ENCODE measurements around the gene LAMC2.
A peak's percentile ranks its signal among the peaks of the same experiment; 100 is the strongest.

LAMC2 gene

DNA sequence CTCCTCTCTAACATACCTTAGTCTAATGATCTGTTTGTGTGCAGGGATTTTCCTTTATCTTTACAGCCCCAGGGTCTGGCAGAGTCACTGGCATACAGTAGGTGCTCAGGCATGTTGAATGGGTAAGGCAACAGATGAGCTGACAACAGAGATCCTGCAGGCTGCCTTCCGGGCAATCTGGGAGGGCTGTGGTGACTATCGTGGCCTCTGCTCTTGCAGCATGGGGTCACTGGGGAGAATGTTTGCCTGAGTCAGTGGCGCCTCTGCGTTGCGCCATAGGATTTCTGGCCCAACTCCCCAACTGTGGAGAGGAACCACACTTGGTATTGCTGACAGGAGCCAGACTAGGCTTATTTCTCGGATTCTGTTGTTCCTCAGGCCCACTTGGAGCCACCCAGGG, 93.8 kb downstream of the LAMC2 start:
- TF ChIP-seq, protein P1, sequence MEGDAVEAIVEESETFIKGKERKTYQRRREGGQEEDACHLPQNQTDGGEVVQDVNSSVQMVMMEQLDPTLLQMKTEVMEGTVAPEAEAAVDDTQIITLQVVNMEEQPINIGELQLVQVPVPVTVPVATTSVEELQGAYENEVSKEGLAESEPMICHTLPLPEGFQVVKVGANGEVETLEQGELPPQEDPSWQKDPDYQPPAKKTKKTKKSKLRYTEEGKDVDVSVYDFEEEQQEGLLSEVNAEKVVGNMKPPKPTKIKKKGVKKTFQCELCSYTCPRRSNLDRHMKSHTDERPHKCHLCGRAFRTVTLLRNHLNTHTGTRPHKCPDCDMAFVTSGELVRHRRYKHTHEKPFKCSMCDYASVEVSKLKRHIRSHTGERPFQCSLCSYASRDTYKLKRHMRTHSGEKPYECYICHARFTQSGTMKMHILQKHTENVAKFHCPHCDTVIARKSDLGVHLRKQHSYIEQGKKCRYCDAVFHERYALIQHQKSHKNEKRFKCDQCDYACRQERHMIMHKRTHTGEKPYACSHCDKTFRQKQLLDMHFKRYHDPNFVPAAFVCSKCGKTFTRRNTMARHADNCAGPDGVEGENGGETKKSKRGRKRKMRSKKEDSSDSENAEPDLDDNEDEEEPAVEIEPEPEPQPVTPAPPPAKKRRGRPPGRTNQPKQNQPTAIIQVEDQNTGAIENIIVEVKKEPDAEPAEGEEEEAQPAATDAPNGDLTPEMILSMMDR (IDR thresholded peaks at IDR 0.05; ENCODE audit: control extremely low read depth, extremely low read depth, low read depth, missing control alignments), result no peak
- DNase-seq (ENCODE audit: extremely low spot score), result no peak
- ChIA-PET POLR2A (no interaction called here), CTCF (interaction anchor here (0.9 to 6.8 kb wide), 6 partner anchors 9 to 317 kb away, joined by 3 to 64 read pairs (median 4); no protein-coding TSS in a partner anchor)

DNA sequence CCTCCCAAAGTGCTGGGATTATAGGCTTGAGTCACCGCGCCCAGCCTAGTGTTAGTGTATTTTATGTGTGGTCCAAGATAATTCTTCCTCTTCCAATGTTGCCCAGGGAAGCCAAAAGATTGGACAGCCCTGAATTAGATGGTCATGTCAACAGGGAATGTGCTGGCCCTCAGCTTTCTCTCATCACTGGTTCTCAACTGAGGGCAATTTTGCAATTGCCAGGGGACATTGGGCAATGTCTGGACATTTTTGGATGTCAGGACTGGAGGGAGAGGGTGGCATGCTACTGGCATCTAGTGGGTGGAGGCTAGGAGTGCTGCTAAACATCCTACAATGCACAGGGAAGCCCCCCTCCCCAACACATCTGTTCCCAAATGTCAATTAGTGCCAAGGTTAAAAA, 95.0 kb downstream of the LAMC2 start:
- DNase-seq (ENCODE audit: extremely low spot score), result no peak
- ChIA-PET CTCF (interaction anchor here (0.9 to 6.8 kb wide), 13 partner anchors 8 to 319 kb away, joined by 3 to 64 read pairs (median 7); no protein-coding TSS in a partner anchor), POLR2A (no interaction called here)
- TF ChIP-seq, protein P1 (IDR thresholded peaks at IDR 0.05; ENCODE audit: control extremely low read depth, extremely low read depth, low read depth, missing control alignments), result no peak

- ChIA-PET CTCF (interaction anchor here (0.6 to 6.8 kb wide), 36 partner anchors 8 to 634 kb away, joined by 3 to 64 read pairs (median 4); no protein-coding TSS in a partner anchor), POLR2A (no interaction called here)
- peak; percentile 80 for DNase-seq (ENCODE audit: extremely low spot score)
- TF ChIP-seq, protein P1 (IDR thresholded peaks at IDR 0.05; ENCODE audit: control extremely low read depth, extremely low read depth, low read depth, missing control alignments), result peak; percentile 88
Measured at GRCh38 chr1:183281553-183282091, 95.6 kb downstream of the LAMC2 start.

- DNase-seq (ENCODE audit: extremely low spot score), result no peak
- ChIA-PET CTCF (interaction anchor here (0.6 to 6.8 kb wide), 38 partner anchors 8 to 634 kb away, joined by 3 to 64 read pairs (median 4); no protein-coding TSS in a partner anchor), POLR2A (no interaction called here)
- TF ChIP-seq, protein P1 (IDR thresholded peaks at IDR 0.05; ENCODE audit: control extremely low read depth, extremely low read depth, low read depth, missing control alignments), result no peak
Measured at GRCh38 chr1:183282101-183282855, 96.2 kb downstream of the LAMC2 start.

DNA sequence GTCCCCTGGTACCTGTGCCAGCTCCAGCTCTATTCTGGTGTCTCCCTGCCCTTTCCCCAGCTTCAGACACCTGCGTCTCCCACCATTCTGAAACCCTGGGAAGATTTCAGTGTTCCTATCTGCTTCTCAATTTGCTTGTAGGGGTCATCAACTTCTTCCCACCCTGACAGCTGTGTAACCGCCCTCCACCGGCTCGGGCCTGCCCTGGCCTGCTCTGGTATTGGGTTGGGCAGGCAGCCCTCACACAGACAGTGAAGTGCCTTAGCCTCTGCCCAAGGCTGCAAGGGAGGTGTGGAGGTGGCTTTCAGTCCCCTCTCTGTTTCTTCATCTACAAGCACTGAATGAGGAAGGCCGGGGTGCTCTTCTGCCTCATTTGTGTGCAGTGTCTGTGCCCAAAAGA, 97.2 kb downstream of the LAMC2 start:
- POLR2A ChIA-PET, result no interaction called here
- DNase-seq (ENCODE audit: extremely low spot score), result no peak
- TF ChIP-seq, protein P1 (IDR thresholded peaks at IDR 0.05; ENCODE audit: control extremely low read depth, extremely low read depth, low read depth, missing control alignments), result no peak
- CTCF ChIA-PET, result interaction anchor here (0.9 to 6.8 kb wide), 9 partner anchors 12 to 402 kb away, joined by 4 to 64 read pairs (median 5); no protein-coding TSS in a partner anchor

- no peak for DNase-seq (ENCODE audit: extremely low spot score)
- CTCF ChIA-PET, result interaction anchor here (1.2 to 6.8 kb wide), 4 partner anchors 15 to 401 kb away, joined by 4 to 64 read pairs (median 8); no protein-coding TSS in a partner anchor
- POLR2A ChIA-PET, result no interaction called here
- TF ChIP-seq, protein P1 (IDR thresholded peaks at IDR 0.05; ENCODE audit: control extremely low read depth, extremely low read depth, low read depth, missing control alignments), result no peak
Measured at GRCh38 chr1:183284086-183284485, 98.0 kb downstream of the LAMC2 start.

Measured in GM10248 (cell line).